SH-SY5Y (cell line): ENCODE results near the gene USP15.

Experiments used
- GATA2 ChIP-seq: IDR thresholded peaks from 2 replicates; pipeline ENCODE4 v1.6.1; 2011; ENCODE audit warnings: mild to moderate bottlenecking, low read depth, low read length
- GATA3 ChIP-seq: IDR thresholded peaks from 2 replicates; pipeline ENCODE4 v1.6.1; 2011; ENCODE audit warnings: low read depth, mild to moderate bottlenecking, low read length, moderate library complexity

DNA sequence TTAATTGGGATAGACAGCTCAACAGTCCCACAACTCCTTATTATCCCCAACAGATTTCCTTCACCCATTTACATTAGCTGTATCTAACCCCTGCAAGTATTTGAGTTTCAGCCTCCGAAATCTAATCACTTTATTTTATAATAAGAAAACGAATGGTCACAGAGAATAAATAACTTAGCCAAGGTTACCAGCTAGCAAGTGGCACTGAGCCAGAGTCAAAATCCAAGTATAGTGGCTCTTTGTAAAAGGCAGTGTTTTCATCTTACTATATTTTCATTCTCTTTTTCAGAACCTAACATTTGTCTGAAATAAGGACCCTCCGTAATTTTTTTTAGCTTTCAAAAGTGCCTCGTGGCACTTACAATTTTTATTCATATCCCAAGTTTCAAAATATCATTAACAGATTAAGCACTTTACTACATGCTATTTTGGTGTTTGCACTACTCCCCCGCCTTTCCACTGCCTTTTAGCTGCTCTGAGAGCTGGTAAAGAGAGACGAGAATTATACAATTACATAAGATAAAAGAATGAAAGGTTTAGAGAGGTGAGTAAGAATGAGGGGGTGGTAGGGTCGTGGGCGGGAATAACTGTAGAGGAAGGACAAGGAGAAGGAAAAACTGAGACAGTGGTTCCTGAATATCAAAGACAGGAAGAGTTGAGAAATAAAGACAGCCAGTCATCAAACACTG is 3.7 kb upstream of the USP15 start:
- no peak for TF ChIP-seq GATA3
- no peak for TF ChIP-seq GATA2
